GM21528 (cell line): ENCODE measurements around the gene GRK3.

ENCODE experiments used
- ATAC-seq: cut with Tn5 transposase; IDR thresholded peaks from one replicate; pipeline ENCODE4 v1.9.1; 2021; ENCODE audit warnings: mild to moderate bottlenecking, moderate library complexity; ENCODE audit not compliant: unreplicated experiment, low FRiP score

The GRK3 gene

DNA sequence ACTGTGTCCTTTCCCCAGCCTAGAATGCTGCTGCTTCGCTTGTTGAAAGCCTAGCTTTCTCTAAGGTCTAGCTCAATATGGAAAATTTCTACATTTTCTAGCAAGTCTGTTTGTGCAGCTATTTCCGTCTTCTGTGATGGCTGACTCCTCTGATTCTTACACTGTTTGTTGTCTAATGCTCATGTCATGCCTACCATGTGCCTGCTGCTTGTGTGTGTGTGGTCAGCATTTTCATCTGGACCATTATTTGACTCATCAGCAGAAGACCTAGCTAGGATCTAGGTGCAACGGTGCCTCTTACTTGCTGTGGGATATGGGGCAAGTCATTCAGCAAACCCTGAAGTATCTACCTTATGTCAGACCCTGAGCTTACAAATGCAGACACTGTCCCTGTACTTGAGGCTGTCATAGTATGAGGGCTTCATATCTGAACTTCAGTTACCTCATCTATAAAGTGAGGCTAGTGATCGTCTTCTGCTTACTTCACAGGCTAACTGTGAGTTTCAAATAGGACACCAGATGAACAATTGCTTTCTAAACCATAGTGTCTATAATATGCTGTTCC, 91.0 kb downstream of the GRK3 start:
- no peak for ATAC-seq

- ATAC-seq: peak; percentile 70
Observed at GRCh38 chr22:25656724-25657123, 92.2 kb downstream of the GRK3 start.

- no peak for ATAC-seq
Observed at GRCh38 chr22:25658633-25659032, 94.2 kb downstream of the GRK3 start.

DNA sequence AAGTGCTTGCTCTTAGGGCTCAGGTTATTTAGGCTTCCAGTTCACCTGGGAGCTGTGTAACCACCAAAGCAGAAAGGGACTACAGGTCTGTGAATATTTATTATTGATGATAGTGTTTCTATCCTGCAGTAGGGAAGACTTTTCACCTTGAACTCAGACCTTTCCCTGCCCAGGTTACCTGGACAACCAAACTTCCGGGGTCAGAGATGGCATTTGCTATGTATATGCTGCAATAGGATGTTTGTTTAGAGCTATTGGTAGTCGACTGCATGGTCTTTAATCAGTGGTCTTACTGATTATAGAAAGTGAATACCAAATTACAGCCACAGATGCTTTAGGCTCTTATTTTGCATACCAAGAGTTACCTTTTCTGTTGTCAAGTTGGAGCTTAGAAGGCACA, 94.9 kb downstream of the GRK3 start:
- ATAC-seq: no peak

DNA sequence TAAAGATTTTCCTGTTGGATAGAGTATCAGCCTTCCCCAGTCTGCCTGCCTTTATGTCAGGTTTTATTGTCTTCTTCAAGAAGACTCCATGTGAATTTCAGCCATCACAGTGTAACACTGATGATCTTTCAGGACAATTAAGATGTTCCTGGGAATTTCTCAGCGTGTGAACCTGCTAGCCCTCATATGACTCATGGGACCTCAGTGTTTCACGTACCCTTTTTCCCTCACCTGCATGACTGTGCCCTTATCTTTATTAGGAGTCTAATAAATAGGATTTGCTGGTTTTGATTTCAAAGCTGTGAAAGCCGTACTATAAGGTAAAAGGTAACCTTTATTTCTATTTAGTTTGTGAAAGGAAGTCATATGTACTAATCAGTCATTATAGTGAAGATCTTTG, 95.9 kb downstream of the GRK3 start:
- no peak for ATAC-seq

DNA sequence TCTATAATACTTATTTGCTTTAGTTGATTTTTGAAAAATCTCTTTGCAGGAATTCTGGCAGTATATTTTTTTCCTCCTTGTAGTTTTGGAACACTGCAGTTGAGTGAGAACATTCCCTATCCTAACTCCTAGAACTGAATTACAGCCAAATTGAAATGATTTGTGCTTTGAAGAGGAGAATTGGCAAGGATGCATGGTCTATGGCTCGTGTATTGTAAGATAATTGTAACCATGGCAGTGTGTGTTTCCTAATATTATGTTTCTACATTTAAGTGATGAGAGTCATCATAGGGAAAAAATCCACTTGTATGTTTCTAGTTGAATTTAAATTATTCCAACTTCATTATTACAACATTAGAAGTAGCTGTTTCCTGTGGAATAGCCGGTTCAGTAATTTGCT, 96.6 kb downstream of the GRK3 start:
- ATAC-seq: no peak

- no peak for ATAC-seq
Observed at GRCh38 chr22:25663654-25664053, 99.2 kb downstream of the GRK3 start.

DNA sequence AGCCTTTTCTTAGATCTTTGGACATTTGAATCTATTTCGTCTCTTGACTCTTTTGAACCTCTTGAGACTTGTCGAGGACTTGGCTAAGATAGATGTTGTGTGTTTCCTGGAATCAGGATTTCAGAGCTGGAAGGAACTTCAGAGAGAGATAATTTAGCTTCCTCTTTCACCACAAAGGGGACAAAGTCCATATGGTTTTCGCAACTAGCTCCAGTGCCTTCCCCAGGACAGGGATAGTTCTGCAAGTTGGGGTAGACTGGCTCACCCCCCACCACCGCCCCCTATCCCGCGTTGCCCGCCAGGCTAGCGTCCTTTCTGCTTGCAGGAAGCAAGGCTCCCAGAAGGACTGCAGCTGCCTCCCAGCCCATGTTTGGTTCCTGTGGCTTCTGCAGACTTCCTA, 101.8 kb downstream of the GRK3 start:
- no peak for ATAC-seq

- ATAC-seq: no peak
Observed at GRCh38 chr22:25668437-25668836, 104.0 kb downstream of the GRK3 start.

GRCh38 chr22:25669253-25670069, 105.0 kb downstream of the GRK3 start:
- ATAC-seq: no peak

- no peak for ATAC-seq
Observed at GRCh38 chr22:25670070-25670461, 105.6 kb downstream of the GRK3 start.

GRCh38 chr22:25672289-25673084, 108.0 kb downstream of the GRK3 start:
- no peak for ATAC-seq

- no peak for ATAC-seq
Observed at GRCh38 chr22:25673713-25674112, 109.2 kb downstream of the GRK3 start.

DNA sequence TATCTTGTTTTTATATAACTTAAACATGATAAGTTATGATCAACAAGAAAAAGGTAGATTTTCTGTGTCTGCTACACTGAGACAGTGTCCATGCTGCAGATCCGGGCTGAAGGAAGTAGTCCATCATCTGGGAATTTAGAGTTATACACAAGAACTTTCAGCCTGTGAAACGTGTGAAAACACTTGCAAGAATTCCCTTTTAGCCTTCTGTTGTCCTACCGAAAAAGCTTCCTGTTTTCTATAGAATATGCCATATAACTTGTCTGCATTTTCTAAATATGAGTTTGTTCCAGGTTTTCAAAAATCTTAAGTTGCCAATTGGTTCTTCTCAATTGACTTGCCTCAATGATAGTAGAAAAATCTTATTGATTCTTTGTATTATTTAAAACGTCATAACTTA, 113.2 kb downstream of the GRK3 start:
- no peak for ATAC-seq

DNA sequence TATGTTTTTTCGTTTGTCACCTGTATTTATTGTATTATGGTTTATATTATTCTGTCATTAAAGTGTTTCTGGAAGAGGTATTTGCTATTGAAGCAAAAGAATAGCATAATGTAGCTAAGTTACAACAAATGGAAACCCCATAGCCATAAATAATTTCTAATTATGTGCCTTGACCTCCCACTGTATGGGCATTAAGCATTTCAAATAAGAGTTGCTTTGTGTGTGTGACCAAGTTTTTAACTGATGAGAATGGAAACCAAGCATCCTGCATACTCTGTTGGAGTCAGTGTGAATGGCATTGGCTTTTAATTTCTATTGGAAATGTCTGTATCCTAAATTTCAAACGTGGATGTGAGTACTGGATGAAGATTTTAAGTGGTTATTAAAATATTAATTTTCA, 115.6 kb downstream of the GRK3 start:
- ATAC-seq: no peak

DNA sequence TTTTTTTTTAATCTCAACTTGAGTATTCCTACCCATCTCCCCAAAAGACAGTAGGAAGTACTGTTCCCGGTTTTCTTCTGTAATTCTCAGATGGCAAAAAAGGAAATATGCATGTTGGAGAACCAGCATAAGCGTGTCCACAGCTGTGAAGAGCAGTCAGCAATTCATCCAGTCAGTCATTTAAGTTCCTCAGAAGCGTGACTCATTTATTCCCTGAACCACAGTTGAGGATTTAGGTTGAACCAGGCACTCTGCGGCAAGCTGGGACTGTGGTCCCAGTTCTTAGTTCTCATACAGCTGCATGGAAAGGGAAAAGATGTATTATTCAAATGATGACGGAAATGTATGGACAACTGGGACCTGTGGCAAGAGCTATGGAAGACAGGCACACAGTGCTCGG, 116.5 kb downstream of the GRK3 start:
- ATAC-seq: no peak

DNA sequence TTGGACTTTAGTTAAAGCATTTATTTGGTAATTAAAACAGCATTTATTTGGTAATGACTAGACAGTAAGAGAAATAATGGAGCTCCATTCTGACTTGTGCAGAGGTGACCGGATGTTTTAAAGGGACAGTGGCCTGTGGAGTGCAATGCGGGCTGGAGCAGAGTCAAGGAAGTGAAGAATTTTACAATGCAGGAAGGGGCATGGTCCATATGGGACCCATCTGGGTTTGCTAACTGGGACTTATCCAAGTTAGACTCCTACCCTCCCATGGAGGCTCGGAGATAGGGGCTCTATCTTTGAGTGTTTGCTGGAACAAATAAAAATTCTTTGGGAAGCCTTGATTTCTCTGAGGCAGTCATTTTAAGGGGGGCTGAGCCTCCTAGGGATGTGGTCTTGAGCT, 117.6 kb downstream of the GRK3 start:
- ATAC-seq: no peak

DNA sequence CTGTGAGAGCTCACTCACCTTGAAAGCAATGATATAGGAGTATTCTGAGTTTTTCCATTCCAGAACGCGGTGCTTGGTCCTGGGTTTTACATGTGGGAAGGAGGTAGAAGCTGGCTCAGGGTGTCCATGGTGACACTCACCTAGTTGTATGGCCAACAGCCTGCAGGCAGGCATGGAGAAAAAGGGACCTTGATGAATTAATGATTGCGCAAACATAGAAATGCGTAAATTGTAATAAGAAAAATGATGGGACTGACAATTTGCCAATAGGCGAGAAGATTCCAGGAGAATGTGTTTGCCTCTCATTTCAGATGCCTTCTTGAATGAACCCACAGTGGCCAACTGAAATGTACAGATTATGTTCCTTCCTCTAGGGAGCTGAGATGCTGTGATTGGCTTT, 124.2 kb downstream of the GRK3 start:
- ATAC-seq: no peak

- no peak for ATAC-seq
Observed at GRCh38 chr22:25689631-25690030, 125.2 kb downstream of the GRK3 start.

- no peak for ATAC-seq
Observed at GRCh38 chr22:25690798-25691197, 126.3 kb downstream of the GRK3 start.

GRCh38 chr22:25692397-25693267, 128.2 kb downstream of the GRK3 start:
- no peak for ATAC-seq
